H9 (cell line): ENCODE data around the gene ARHGAP24. TPM values are rescaled to one million over a fixed set of nuclear protein-coding genes. Genes with fewer than 3 reads are reported as not detected.

ENCODE experiments used
- DNase-seq: peaks from one replicate; pipeline ENCODE4 v3.0.0-alpha.2; 2017
- H2AFZ ChIP-seq: one replicate; pipeline ENCODE4 v1.6.1; 2013; ENCODE audit warnings: mild to moderate bottlenecking, low read length, control low read depth, moderate library complexity
- H2AK5ac ChIP-seq: 2 replicates; pipeline ENCODE4 v1.6.1; 2013; ENCODE audit warnings: low read length, control low read depth, mixed read lengths; ENCODE audit not compliant: insufficient read length
- H2BK120ac ChIP-seq: one replicate; pipeline ENCODE4 v1.6.1; 2013; ENCODE audit warnings: low read depth, mild to moderate bottlenecking, low read length, control low read depth, inconsistent platforms; ENCODE audit not compliant: poor library complexity, severe bottlenecking
- H2BK12ac ChIP-seq: 2 replicates; pipeline ENCODE4 v1.6.1; 2013; ENCODE audit warnings: low read length, control low read depth, mixed read lengths, low read depth; ENCODE audit not compliant: insufficient read length
- H2BK15ac ChIP-seq: 2 replicates; pipeline ENCODE4 v1.6.1; 2013; ENCODE audit warnings: low read depth, low read length, control low read depth
- H2BK20ac ChIP-seq: one replicate; pipeline ENCODE4 v1.6.1; 2013; ENCODE audit warnings: low read depth, mild to moderate bottlenecking, low read length, control low read depth, inconsistent platforms; ENCODE audit not compliant: poor library complexity, severe bottlenecking
- H2BK5ac ChIP-seq: 2 replicates; pipeline ENCODE4 v1.6.1; 2013; ENCODE audit warnings: low read length, control low read depth, mixed read lengths; ENCODE audit not compliant: insufficient read length
- H3K14ac ChIP-seq: 2 replicates; pipeline ENCODE4 v1.6.1; 2013; ENCODE audit warnings: low read length, control low read depth; ENCODE audit not compliant: insufficient read depth
- H3K18ac ChIP-seq: 2 replicates; pipeline ENCODE4 v1.6.1; 2013; ENCODE audit warnings: low read depth, mild to moderate bottlenecking, mixed read lengths, low read length, control low read depth; ENCODE audit not compliant: insufficient read length
- H3K23ac ChIP-seq: 2 replicates; pipeline ENCODE4 v1.6.1; 2013; ENCODE audit warnings: low read length, control low read depth, mixed read lengths, low read depth; ENCODE audit not compliant: insufficient read length
- H3K23me2 ChIP-seq: 2 replicates; pipeline ENCODE4 v1.6.1; 2013; ENCODE audit warnings: low read depth, mild to moderate bottlenecking, mixed read lengths, low read length, control low read depth; ENCODE audit not compliant: insufficient read length, poor library complexity, severe bottlenecking
- H3K27ac ChIP-seq: 2 replicates; pipeline ENCODE4 v1.5.1; 2013; ENCODE audit warnings: low read length, control low read depth, mixed read lengths, low read depth; ENCODE audit not compliant: insufficient read length
- H3K27me3 ChIP-seq: 2 replicates; pipeline ENCODE4 v1.6.1; 2013; ENCODE audit warnings: low read length, control low read depth, inconsistent platforms; ENCODE audit not compliant: insufficient read depth
- H3K4ac ChIP-seq: 2 replicates; pipeline ENCODE4 v1.6.1; 2013; ENCODE audit warnings: low read depth, mild to moderate bottlenecking, control low read depth, inconsistent platforms, low read length, moderate library complexity
- H3K4me1 ChIP-seq: 2 replicates; pipeline ENCODE4 v1.6.1; 2013; ENCODE audit warnings: low read length, control low read depth, inconsistent platforms; ENCODE audit not compliant: insufficient read depth
- H3K4me2 ChIP-seq: 2 replicates; pipeline ENCODE4 v1.6.1; 2013; ENCODE audit warnings: low read length, control low read depth, mixed read lengths; ENCODE audit not compliant: insufficient read length, insufficient read depth
- H3K56ac ChIP-seq: 2 replicates; pipeline ENCODE4 v1.6.1; 2013; ENCODE audit warnings: low read depth, mild to moderate bottlenecking, mixed read lengths, low read length, control low read depth; ENCODE audit not compliant: insufficient read length
- H3K79me1 ChIP-seq: 2 replicates; pipeline ENCODE4 v1.6.1; 2013; ENCODE audit warnings: low read depth, mild to moderate bottlenecking, moderate library complexity, low read length, control low read depth, inconsistent platforms; ENCODE audit not compliant: insufficient read depth, poor library complexity, severe bottlenecking
- H3K79me2 ChIP-seq: 2 replicates; pipeline ENCODE4 v1.6.1; 2013; ENCODE audit warnings: low read length, control low read depth, inconsistent platforms; ENCODE audit not compliant: insufficient read depth
- H3K9ac ChIP-seq: 2 replicates; pipeline ENCODE4 v1.6.1; 2013; ENCODE audit warnings: low read length, control low read depth, mixed read lengths; ENCODE audit not compliant: insufficient read length; ENCODE audit errors: extremely low read depth
- H3K9me3 ChIP-seq: one replicate; pipeline ENCODE4 v1.6.1; 2013; ENCODE audit warnings: low read depth, low read length, inconsistent platforms; ENCODE audit not compliant: control insufficient read depth
- H3T11ph ChIP-seq: one replicate; pipeline ENCODE4 v1.6.1; 2013; ENCODE audit warnings: mild to moderate bottlenecking, low read length, control low read depth, inconsistent platforms
- H4K20me1 ChIP-seq: one replicate; pipeline ENCODE4 v1.6.1; 2013; ENCODE audit not compliant: control insufficient read depth, insufficient read length, insufficient read depth
- H4K5ac ChIP-seq: 2 replicates; pipeline ENCODE4 v1.6.1; 2013; ENCODE audit warnings: low read depth, mild to moderate bottlenecking, mixed read lengths, low read length, control low read depth; ENCODE audit not compliant: insufficient read length
- H4K8ac ChIP-seq: replicated peaks from 2 replicates; pipeline ENCODE4 v1.6.1; 2013; ENCODE audit warnings: low read length, control low read depth, mixed read lengths, low read depth; ENCODE audit not compliant: insufficient read length
- H4K91ac ChIP-seq: 2 replicates; pipeline ENCODE4 v1.6.1; 2013; ENCODE audit warnings: low read depth, mild to moderate bottlenecking, moderate library complexity, mixed read lengths, low read length, control low read depth; ENCODE audit not compliant: insufficient read length
- H3K27ac Mint-ChIP-seq, 3 experiments: 2 replicates in 2 of 3; 3 replicates in 1 of 3; pipeline ENCODE4 v1.8.0; 2020 to 2021; ENCODE audit warnings: mixed read lengths in 3 of 3, mild to moderate bottlenecking in 1 of 3, moderate library complexity in 1 of 3
- H3K27me3 Mint-ChIP-seq: 2 replicates; pipeline ENCODE4 v1.8.0; 2021; ENCODE audit warnings: low read depth, mild to moderate bottlenecking, moderate library complexity, mixed read lengths
- H3K36me3 Mint-ChIP-seq, 3 experiments: 2 replicates in 2 of 3; 3 replicates in 1 of 3; pipeline ENCODE4 v1.8.0; 2020 to 2021; ENCODE audit warnings: low read depth in 3 of 3, mixed read lengths in 3 of 3; ENCODE audit not compliant: insufficient read depth in 1 of 3
- H3K4me1 Mint-ChIP-seq, 2 experiments: 2 replicates each; pipeline ENCODE4 v1.8.0; 2020; ENCODE audit warnings: mixed read lengths in 2 of 2
- H3K4me3 Mint-ChIP-seq, 2 experiments: 2 replicates in 1 of 2; 3 replicates in 1 of 2; pipeline ENCODE4 v1.8.0; 2020 to 2021; ENCODE audit warnings: mild to moderate bottlenecking in 2 of 2, mixed read lengths in 2 of 2, moderate library complexity in 1 of 2
- H3K9me3 Mint-ChIP-seq, 2 experiments: 2 replicates in 1 of 2; 3 replicates in 1 of 2; pipeline ENCODE4 v1.8.0; 2020; ENCODE audit warnings: mild to moderate bottlenecking in 2 of 2, mixed read lengths in 2 of 2, moderate library complexity in 1 of 2
- WGBS: extraction: QIAGEN DNeasy Blood & Tissue Kit; methylation state at CpG from one replicate; pipeline ENCODE4 v1.1.7; 2013; ENCODE audit warnings: missing lambda C conversion rate, low lambda C conversion rate, mixed read lengths; ENCODE audit not compliant: insufficient read length; ENCODE audit errors: extremely low coverage; 5-methylcytosine and 5-hydroxymethylcytosine counted together
- total RNA-seq: library from RNA; stranded (reverse); gene quantifications from 2 replicates; pipeline ENCODE4 v1.2.1, GENCODE V29; 2021
- TF ChIP-seq, protein P1 (sequence below): fragments of 200-600 bp; sonication (generic); conservative IDR thresholded peaks from 3 replicates; pipeline ENCODE4 v1.8.0; 2021; ENCODE audit warnings: antibody characterized with exemption, mild to moderate bottlenecking

The ARHGAP24 gene
- total RNA-seq, 1 experiment from 2014 or later, result 0.37 TPM

DNA sequence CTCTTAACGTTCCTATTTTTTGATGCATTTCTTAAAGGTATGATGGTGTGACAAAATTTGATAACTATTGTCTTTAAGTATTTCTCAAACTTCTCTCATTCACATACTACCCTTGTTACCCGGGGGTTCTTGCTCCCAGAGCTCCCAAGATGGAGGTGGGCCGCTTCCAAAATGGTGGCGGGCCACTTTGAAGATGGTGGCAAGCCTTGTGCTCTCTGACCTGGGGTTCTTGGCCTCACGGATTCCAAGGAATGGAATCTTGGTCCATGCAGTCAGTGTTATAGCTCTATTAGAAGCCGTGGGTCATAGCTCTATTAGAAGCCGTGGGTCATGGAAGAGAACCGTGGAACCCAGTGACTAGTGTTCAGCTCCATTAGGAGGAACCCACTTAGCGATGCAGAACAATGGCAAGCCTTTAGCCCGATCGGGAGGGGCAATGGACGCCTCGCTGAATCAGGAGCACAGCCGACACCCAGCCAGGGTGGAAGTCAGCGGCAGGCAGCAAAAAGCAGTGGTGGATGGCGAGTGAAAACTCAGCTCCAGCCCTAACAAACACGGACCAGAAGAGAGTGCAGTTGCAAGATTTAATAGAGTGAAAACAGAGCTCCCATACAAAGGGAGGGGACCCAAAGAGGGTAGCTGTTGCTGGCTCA lies 481.5 kb downstream of the ARHGAP24 start:
- no peak overlapping the region for H2AFZ ChIP-seq
- H3K4me2 ChIP-seq, result no peak overlapping the region
- H4K20me1 ChIP-seq, result no peaks in the 10 kb centered on the region
- no peak overlapping the region for H4K5ac ChIP-seq
- no peaks in the 10 kb centered on the region for H3K27me3 Mint-ChIP-seq
- H3K23ac ChIP-seq, result no peak overlapping the region
- no peaks in the 10 kb centered on the region for H3K79me2 ChIP-seq
- no peaks in the 10 kb centered on the region for H3K9me3 ChIP-seq
- no peak overlapping the region for H3K27ac ChIP-seq
- H3K23me2 ChIP-seq, result no peaks in the 10 kb centered on the region
- H3K56ac ChIP-seq, result no peak overlapping the region
- no peak overlapping the region for H2AK5ac ChIP-seq
- DNase-seq, result peak; percentile 39
- H3T11ph ChIP-seq, result no peak overlapping the region
- no CpG with 5 or more reads among the region's 17 CpGs for WGBS
- H3K9ac ChIP-seq, result no peak overlapping the region
- no peaks in the 10 kb centered on the region for H3K9me3 Mint-ChIP-seq
- no peak overlapping the region for H2BK5ac ChIP-seq
- peak overlapping the region; percentile 75 for H3K18ac ChIP-seq
- H3K4me3 Mint-ChIP-seq, result no peak overlapping the region
- TF ChIP-seq, protein P1, sequence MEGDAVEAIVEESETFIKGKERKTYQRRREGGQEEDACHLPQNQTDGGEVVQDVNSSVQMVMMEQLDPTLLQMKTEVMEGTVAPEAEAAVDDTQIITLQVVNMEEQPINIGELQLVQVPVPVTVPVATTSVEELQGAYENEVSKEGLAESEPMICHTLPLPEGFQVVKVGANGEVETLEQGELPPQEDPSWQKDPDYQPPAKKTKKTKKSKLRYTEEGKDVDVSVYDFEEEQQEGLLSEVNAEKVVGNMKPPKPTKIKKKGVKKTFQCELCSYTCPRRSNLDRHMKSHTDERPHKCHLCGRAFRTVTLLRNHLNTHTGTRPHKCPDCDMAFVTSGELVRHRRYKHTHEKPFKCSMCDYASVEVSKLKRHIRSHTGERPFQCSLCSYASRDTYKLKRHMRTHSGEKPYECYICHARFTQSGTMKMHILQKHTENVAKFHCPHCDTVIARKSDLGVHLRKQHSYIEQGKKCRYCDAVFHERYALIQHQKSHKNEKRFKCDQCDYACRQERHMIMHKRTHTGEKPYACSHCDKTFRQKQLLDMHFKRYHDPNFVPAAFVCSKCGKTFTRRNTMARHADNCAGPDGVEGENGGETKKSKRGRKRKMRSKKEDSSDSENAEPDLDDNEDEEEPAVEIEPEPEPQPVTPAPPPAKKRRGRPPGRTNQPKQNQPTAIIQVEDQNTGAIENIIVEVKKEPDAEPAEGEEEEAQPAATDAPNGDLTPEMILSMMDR, result no peak
- H3K27ac Mint-ChIP-seq, result peak overlapping the region in 1 of 3 experiments; percentile 55; a peak in 3 of 7 replicates
- no peak overlapping the region for H4K91ac ChIP-seq
- no peak overlapping the region for H2BK120ac ChIP-seq
- H2BK12ac ChIP-seq, result no peak overlapping the region
- H3K4me1 Mint-ChIP-seq, result peaks cover 24 to 39% of the 10 kb centered on the region in 2 experiments
- H4K8ac ChIP-seq, result no peak overlapping the region
- H3K4ac ChIP-seq, result no peak overlapping the region
- no peak overlapping the region for H2BK20ac ChIP-seq
- no peaks in the 10 kb centered on the region for H3K27me3 ChIP-seq
- H2BK15ac ChIP-seq, result no peak overlapping the region
- no peaks in the 10 kb centered on the region for H3K4me1 ChIP-seq
- peak overlapping the region; percentile 56 for H3K14ac ChIP-seq
- H3K79me1 ChIP-seq, result no peaks in the 10 kb centered on the region
- H3K36me3 Mint-ChIP-seq, result no peaks in the 10 kb centered on the region
